Right renal cortex interstitium (tissue), 3 donors: ENCODE measurements around the gene MLLT10. TPM values are rescaled to one million over a fixed set of nuclear protein-coding genes. Genes with fewer than 3 reads are reported as not detected.
"Not testable (repeated sequence)": the region's sequence is repeated elsewhere in the genome, so short reads cannot be mapped to it uniquely, and the experiment has no call there.

Experiments used
- DNase-seq, 3 donors: peaks; one replicate each; pipeline ENCODE4 v3.0.0-alpha.2; 2013; ENCODE audit warnings: low read depth in 3 of 3, low spot score in 2 of 3
- polyA plus RNA-seq, 3 donors: library from polyadenylated mRNA; unstranded; fragments of 120-200 nt; gene quantifications; one replicate each; pipeline ENCODE4 v1.2.1, GENCODE V29; 2013; ENCODE audit not compliant: insufficient read length in 3 of 3

The MLLT10 gene
- polyA plus RNA-seq, 3 donors, result 46.6 to 51.1 (median 49.0) TPM

DNA sequence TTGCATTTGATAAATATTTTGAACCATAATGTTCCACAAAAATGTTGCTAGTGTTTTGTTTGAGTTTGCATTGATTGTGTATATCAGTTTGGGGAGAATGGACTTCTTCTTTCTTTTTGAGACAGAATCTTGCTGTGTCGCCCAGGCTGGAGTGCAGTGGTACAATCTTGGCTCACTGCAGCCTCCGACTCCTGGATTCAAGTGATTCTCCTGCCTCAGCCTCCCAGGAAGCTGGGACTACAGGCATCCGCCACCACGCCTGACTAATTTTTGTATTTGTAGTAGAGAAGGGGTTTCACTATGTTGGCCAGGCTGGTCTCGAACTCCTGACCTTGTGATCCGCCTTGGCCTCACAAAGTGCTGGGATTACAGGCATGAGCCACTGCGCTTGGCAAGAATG, 25.0 kb downstream of the MLLT10 start:
- not testable (repeated sequence) for DNase-seq

DNA sequence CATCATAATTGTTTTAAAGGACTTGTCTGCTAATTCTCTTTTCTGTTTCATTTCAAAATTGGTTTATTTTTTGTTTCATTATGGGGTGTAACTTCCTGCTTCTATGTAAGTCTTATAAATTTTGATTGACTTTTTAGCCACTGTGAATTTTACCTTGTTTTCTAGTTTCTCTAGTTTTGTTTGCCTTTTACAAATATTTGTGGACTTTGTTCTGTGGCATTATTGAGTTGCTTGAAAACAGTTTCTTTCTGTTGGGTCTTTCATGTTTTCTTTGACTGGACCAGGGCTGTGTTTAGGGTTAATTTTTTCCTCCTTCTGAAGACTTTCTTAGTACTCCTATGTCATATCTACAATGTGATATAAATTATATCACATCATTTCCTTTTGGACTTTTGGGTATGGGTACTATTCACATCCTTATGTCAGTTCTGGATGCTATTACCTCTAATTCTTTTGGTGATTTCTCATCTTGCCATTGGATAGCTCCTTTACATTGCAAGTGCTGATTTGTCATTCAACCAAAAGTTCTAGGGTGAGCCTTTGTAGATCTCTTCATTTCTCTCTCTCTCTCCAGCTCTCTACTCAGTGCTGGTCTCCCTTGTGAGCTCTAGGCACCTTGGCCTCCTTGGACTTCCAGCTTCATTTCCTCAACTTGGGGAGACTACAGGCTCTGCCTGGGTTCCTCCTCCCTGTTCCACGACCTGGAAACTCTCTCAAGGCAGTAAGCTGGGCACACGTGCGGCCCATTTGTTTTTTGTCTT, 36.9 kb downstream of the MLLT10 start:
- no peak for DNase-seq

DNA sequence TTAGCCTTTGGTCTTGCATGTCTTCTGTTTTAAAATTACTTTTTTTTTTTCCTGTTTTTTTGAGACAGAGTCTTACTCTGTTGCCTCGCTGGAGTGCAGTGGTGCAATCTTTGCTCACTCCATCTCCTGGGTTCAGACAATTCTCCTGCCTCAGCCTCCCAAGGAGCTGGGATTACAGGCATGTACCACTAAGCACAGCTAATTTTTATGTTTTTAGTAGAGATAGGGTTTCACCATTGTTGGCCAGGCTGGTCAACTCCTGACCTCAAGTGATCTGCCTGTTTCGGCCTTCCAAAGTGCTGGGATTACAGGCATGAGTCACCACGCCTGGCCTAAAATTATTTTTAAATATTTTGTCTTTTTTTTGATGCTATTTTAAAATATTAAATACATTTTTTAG, 38.5 kb downstream of the MLLT10 start:
- no peak for DNase-seq

DNA sequence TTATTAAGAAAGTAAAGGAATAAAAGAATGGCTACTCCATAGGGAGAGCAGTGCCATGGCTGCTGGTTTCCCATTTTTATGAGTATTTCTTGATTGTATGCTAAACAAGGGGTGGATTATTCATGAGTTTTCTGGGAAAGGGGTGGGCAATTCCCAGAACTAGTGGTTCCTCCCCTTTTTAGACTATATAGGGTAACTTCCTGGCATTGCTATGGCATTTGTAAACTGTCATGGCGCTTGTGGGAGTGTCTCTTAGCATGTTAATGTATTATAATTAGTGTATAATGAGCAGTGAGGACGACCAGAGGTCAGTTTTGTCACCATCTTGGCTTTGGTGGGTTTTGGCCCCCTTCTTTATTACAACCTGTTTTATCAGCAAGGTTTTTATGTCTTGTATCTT, 40.5 kb downstream of the MLLT10 start:
- DNase-seq, result not testable (repeated sequence)

DNA sequence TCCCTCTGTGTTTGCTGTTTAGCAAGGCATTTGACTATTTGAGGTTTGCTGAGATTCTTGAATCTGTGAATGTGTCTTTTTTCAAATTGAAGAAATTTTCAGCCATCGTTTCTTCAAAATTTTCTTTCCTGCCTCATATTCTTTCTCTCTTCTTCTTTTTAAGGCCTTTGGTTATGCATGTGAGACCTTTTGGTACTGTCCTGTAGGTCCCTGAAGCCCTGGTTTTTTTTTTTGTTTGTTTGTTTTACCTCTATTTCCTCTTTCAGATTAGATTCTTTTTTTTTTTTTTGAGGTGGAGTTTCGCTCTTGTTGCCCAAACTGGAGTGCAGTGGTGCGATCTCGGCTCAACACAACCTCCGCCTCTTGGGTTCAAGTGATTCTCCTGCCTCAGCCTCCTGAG, 45.3 kb downstream of the MLLT10 start:
- DNase-seq, result no peak

DNA sequence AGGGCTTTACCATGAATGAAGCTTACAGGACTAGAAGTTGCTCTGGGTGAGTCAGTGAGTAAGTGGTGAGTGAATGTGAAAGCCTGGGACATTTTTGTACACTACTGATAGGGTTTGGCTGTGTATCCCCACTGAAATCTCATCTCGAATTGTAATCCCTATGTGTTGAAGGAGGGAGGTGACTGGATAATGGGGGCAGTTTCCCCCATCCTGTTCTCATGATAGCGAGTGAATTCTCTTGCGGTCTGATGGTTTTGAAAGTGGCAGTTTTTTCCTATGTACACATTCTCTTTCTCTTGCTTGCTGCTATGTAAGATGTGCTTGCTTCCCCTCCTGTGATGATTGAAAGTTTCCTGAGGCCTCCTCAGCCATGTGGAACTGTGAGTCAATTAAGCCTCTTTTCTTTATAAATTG, 47.4 kb downstream of the MLLT10 start:
- not testable (repeated sequence) for DNase-seq

DNA sequence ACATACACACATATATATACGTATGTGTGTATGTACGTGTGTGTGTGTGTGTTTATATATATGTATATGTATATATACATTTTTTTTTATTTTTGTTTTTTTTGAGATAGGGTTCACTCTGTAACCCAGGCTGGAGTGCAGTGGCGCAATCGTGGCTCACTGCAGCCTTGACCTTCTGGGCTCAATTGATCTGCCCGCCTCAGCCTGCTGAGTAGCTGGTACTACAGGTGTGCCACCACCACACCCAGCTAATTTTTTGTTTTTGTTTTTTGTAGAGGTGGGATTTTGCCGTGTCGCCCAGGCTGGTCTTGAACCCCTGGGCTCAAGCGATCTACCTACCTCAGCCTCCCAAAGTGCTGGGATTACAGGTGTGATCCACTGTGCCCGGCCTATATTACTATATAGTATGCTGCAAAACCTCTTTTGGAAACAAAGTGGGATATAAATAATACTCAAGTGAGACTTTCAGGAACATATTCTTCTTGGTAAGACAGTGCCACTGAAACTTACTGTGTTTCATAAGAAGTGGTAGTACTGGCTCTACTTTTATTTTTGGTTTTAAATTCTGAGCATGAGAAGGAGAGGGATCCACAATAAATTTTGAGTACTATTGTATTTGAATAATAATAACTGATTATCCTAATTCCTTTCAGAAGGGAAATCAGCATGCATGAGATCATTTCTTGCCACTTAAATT, 51.0 kb downstream of the MLLT10 start:
- DNase-seq, result no peak

DNA sequence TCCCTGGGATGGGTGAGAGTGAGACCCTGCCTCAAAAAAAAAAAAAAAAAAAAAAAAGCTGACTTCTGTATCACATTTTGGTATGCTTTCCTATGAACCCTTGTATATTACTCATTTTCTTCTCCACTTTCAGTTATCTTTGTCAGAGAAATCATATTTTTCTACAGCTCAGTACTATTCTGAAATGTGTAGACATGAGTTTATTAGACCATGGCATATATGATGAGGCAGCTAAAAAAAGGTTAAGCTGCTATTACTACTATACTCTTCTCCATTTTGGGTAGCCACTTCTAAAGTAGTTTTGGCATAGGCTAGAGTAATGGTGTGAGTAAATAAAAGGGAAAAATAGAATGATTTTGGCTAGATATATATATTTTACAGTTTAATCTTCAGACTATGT, 53.4 kb downstream of the MLLT10 start:
- no peak for DNase-seq

DNA sequence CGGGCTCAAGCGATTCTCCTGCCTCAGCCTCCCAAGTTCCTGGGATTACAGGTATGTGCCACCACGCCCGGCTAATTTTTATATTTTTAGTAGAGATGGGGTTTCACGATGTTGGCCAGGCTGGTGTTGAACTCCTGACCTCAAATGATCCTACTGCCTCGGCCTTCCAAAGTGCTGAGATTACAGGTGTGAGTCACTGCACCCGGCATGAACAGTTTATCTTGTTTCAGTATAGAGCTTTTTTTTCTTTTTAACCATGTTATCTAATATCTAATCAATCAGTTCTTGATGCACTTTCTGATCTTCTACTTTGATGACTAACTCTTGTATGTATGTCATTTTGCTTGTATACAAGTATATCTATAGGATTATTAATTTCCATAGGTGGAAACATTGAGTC, 54.1 kb downstream of the MLLT10 start:
- DNase-seq, result not testable (repeated sequence)

DNA sequence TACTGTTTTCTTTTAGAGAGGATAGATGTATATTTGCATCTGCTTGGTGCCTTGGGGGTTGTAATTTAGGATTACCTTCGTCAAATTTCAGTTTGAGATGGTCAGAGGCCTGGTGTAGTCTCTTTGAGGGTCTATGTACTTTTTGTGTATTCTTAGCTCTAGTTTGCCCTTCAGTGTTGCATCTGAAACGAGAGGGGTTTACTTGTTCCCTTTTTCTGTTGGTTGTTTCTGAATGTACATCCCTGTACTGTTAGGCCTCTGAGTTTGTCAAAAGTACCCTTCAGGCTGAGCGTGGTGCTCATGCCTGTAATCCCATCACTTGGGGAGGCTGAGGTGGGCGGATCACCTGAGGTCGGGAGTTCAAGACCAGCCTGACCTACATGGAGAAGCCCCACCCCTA, 60.0 kb downstream of the MLLT10 start:
- no peak for DNase-seq

DNA sequence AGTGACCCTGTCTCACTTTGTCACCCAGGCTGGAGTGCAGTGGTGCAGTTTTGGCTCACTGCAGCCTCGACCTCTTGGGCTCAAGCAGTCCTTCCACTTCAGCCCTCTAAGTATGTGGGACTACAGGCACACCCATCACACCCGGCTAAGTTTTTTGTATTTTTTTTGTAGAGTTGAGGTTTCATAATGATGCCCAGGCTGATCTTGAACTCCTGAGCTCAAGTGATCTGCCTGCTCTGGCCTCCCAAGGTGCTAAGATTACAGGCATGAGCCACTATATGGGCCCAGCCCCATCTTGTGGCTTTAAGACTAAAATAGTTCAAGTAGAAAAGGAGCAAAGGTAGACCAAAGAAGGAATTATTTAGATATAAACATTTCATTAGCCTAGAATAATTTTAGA, 65.5 kb downstream of the MLLT10 start:
- DNase-seq, result no peak

DNA sequence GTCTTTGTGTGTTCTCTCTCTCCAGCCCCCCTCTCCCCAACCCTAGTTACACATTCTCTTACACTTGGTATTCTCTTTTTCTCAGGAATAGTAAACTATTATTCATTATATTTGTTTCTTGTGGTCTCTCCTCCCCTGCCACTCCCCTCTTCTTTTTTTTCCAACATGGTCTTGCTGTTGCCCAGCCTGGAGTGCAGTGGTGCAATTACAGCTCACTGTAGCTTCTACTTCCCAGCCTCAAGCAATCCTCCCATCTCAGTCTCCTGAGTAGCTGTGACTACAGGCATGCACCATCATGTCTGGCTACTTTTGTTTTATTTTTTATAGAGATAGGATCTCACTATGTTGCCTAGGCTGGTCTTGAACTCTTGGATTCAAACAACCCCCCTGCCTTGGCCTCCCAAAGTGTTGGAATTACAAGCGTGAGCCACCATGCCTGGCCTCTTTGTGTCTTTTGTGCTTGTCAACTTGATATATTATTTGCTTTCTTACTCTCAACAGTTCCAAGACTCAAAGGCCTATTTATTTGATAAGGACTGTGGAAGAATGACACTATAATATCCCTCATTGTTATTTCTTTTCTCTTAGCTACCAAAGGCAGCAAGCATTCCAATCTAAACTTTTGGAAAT, 66.9 kb downstream of the MLLT10 start:
- DNase-seq, result no peak

DNA sequence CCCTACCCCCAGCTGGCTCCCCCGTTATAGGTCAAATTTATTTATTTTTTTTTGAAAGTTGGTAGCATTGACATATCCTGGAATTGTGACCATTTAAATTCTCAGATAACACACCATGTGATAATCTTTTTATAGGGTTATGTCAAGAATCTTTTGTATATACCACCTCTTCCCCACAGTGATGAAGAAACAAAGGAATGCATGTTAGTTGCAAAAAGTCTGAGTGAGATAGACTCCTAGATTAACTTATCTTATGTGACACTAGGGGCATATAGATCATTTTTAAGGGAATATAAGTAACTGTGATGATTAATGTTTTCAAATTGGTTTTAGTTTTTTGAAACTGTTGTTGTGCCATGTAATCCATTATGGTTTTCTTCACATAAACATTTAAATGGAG, 68.3 kb downstream of the MLLT10 start:
- DNase-seq, result no peak

DNA sequence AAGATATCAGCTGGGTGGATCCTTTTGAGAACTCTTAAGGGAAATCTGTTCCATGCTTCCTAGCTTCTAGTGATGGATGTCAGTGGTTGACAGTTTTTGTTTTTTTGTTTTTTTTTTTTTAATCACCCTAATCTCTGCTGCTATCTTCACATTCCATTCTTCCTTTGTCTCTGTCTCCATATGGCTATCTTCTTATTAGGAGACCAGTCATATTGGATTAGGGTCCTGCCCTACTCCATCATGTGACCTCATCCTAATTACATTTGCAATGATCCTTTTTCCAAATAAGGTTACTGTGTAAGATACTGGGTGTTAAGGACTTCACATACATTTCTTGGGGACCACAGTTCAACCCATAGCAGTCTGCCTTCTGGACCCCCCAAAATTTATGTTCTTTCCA, 69.7 kb downstream of the MLLT10 start:
- no peak for DNase-seq

DNA sequence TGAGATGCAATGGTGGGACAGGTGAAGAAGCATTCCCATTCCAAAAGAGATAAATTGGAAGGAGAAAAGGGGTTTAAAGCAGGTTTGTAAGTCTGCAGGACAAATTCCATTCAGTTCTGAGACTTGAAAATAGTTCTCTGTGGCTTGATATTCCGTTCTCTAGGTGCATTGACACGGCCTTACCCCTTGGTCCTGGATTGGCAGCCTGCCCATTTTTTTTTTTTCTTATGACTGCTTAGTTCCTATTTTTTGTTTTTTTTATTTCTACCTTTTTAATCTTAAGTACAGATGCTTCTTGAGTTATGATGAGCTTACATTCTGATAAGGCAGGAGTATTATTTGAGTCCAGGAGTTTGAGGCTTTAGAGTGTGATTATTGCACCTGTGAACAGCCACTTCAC, 70.6 kb downstream of the MLLT10 start:
- no peak for DNase-seq

DNA sequence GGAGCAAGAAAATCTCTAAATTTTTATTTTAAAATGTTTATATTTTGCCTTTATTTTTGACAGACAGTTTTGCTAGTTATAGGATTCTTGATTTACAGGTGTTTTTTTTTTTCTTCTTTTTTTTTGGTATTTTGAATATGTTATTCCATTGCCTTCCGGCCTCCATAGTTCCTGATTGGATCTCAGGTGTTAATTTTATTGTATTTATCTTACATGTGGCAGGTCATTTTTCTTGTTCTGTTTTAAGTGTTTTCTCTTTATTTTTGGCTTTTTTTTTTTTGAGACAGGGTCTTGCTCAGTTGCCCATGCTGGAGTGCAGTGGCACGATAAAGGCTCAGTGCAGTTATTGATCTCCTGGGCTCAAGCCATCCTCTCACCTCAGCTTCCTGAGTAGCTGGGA, 73.9 kb downstream of the MLLT10 start:
- no peak for DNase-seq

DNA sequence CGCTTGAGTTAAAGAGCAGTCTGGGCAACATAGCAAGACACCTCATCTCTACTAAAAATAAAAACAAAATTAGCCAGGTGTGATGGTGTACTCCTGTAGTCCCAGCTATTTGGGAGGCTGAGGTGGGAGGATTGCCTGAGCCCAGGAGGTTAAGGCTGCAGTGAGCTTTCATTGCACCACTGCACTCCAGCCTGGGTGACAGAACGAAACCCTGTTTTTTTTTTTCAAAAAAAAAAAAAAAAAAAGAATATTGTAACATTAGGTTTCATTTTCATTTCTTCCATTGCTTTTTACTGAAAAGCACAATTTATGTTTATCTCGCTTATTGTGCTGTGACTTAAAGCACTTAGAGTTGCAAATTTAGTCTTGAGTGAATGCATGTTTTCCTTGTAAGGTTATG, 80.0 kb downstream of the MLLT10 start:
- no peak for DNase-seq

DNA sequence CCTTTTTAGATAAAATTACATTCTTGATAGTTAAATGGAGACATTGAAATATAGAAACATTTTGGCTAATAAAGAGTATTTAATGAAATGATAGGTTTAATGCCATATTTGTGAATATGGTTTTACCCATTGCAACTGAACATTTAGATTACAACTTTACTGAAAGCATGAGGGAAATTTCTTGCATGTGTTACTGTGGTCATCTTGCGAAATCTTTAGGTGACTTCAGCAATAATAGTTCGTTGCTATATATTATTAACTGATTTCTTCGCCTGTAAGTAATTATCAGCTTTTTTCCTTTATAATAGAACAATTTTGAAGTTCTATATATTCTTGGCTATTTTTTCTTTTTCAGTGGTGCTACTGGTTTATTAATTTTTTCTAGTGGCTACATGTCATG, 83.2 kb downstream of the MLLT10 start:
- DNase-seq, result no peak

DNA sequence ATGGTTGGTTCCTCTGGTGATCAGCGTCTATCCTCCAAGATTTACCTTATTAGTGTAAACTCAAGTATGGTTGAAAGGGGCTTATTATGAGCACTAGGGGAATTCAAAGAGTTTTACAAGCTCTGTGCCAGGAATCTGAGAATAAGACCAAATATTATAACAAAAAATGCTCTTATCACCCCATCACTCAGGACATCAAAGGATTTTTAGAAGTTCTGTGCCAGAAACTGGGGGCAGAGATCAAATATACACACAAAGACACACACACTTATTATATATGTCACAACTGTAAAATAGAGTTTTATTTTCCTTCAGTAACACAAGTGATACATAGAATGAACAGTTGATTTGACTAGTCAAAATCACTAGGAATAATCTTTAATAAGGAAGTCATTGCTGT, 89.3 kb downstream of the MLLT10 start:
- no peak for DNase-seq

DNA sequence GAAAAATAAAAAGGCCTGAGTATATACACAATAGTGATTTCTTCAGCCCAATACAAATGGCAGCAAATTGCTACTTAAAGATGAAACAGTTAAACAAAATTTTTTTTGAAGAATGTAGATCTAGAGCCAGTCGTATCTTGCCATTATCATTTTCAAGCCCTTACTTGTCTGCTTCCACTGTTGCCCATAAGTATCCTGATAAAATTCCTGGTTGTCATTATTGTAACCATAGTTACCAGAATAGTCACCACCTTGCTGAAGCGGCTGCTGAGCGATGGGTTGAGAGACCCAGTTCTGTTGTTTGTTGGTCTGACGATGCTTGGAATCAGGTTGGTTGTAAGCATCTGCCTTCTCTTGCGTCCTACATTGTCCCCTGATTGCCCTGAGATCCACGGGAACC, 90.4 kb downstream of the MLLT10 start:
- DNase-seq, result not testable (repeated sequence)

DNA sequence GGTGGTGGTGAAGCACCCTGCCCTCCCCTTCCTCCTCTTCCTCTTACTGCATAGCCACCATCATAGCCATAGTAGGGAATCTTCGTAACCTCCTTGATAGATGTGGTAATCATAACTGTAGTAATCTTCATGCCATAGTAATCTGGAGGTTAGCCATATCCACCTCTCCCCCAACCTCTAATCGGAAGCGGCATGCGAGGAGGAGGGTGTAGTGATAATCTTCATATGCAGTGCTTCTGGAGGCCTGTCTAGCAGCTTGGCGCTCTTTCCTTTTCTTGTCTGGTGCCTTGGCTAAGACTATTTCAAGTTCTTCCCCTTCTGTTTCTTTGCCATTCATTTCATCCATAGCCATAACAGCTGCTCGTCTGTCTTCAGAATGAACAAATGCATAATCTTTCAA, 90.9 kb downstream of the MLLT10 start:
- DNase-seq, result no peak

DNA sequence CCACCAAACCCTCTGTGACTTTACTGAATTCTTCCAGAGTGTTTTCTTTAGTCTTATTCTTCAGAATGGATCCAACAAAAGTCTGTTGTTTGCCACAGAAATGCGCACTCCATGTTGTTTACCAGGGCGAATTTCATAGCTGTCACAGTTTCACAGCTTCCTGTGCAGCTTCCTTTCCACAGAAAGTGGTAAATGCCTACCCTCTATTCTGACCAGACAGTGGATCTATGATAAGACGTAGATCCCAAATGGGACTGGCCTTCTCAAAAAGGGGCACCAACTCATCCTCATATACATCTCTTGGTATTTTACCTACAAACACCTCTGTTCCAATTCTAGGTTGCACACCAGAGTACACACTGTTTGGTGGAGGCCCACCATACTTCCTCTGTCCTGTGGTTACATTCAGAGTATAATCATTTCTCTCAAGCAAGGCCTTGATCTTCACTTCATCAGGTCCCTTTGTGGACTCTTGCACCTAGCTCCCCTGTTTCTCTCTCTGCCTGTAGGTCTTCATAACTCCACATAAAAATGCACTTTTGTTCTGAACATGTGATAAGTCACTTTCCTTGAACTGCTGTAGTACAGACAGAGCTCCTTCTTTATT, 91.7 kb downstream of the MLLT10 start:
- no peak for DNase-seq
